Neural progenitor cell (in vitro differentiated cells): Measurements from ENCODE around the gene FHDC1. TPM values are rescaled to one million over a fixed set of nuclear protein-coding genes. Genes with fewer than 3 reads are reported as not detected.

Source experiments
- DNase-seq: peaks from one replicate; pipeline ENCODE4 v3.0.0-alpha.2; 2016; ENCODE audit warnings: low spot score
- H2AFZ ChIP-seq: fragments of 200-600 bp; sonication (generic); replicated peaks from 2 replicates; pipeline ENCODE4 v1.6.1; 2016; ENCODE audit warnings: antibody characterized with exemption
- H3F3A ChIP-seq: fragments of 200-600 bp; sonication (generic); 2 replicates; pipeline ENCODE4 v1.6.1; 2016; ENCODE audit warnings: antibody characterized with exemption, low read depth
- H3K27ac ChIP-seq: fragments of 200-600 bp; sonication (generic); 2 replicates; pipeline ENCODE4 v1.5.1; 2016; ENCODE audit warnings: mild to moderate bottlenecking
- H3K27me3 ChIP-seq: fragments of 200-600 bp; sonication (generic); 2 replicates; pipeline ENCODE4 v1.6.1; 2016; ENCODE audit warnings: mild to moderate bottlenecking, moderate library complexity
- H3K36me3 ChIP-seq: fragments of 200-600 bp; sonication (generic); 2 replicates; pipeline ENCODE4 v1.5.1; 2016
- H3K4me1 ChIP-seq: fragments of 200-600 bp; sonication (generic); 2 replicates; pipeline ENCODE4 v1.6.1; 2016; ENCODE audit warnings: mixed run types
- H3K4me2 ChIP-seq: fragments of 200-600 bp; sonication (generic); 2 replicates; pipeline ENCODE4 v1.6.1; 2016
- H3K4me3 ChIP-seq: fragments of 200-600 bp; sonication (generic); 2 replicates; pipeline ENCODE4 v1.5.1; 2016
- H3K79me2 ChIP-seq: fragments of 200-600 bp; sonication (generic); 2 replicates; pipeline ENCODE4 v1.6.1; 2016; ENCODE audit warnings: low read depth
- H3K9ac ChIP-seq: fragments of 200-600 bp; sonication (generic); 2 replicates; pipeline ENCODE4 v1.6.1; 2016
- H3K9me3 ChIP-seq: fragments of 200-600 bp; sonication (generic); 2 replicates; pipeline ENCODE4 v1.5.1; 2016; ENCODE audit warnings: low read depth
- H4K20me1 ChIP-seq: fragments of 200-600 bp; sonication (generic); 2 replicates; pipeline ENCODE4 v1.6.1; 2016; ENCODE audit warnings: low read depth
- H3K27ac Mint-ChIP-seq: 3 replicates; pipeline ENCODE4 v1.8.0; 2021; ENCODE audit warnings: mixed read lengths
- H3K27me3 Mint-ChIP-seq: 2 replicates; pipeline ENCODE4 v1.8.0; 2022; ENCODE audit warnings: low read depth, mild to moderate bottlenecking, inconsistent platforms, moderate library complexity, mixed read lengths; ENCODE audit not compliant: insufficient read depth
- H3K36me3 Mint-ChIP-seq: 3 replicates; pipeline ENCODE4 v1.8.0; 2021; ENCODE audit warnings: mixed read lengths
- H3K4me1 Mint-ChIP-seq: 3 replicates; pipeline ENCODE4 v1.8.0; 2021; ENCODE audit warnings: mixed read lengths
- H3K4me3 Mint-ChIP-seq: 3 replicates; pipeline ENCODE4 v1.8.0; 2021; ENCODE audit warnings: mild to moderate bottlenecking, moderate library complexity, mixed read lengths
- H3K9me3 Mint-ChIP-seq: 3 replicates; pipeline ENCODE4 v1.8.0; 2020; ENCODE audit warnings: mixed read lengths
- CTCF ChIP-seq: fragments of 200-600 bp; sonication (generic); IDR thresholded peaks from 2 replicates; pipeline ENCODE4 v1.5.1; 2017; ENCODE audit warnings: antibody characterized with exemption, mild to moderate bottlenecking
- EZH2 ChIP-seq: fragments of 200-600 bp; sonication (generic); IDR thresholded peaks from 2 replicates; pipeline ENCODE4 v1.6.1; 2017; ENCODE audit warnings: antibody characterized with exemption, mild to moderate bottlenecking, moderate library complexity
- EZH2phosphoT487 ChIP-seq: fragments of 200-600 bp; sonication (generic); IDR thresholded peaks from 2 replicates; pipeline ENCODE4 v1.6.1; 2017; ENCODE audit warnings: antibody characterized with exemption
- total RNA-seq: library from RNA; depleted of rRNA; stranded (reverse); fragments of >200 nt; gene quantifications from 2 replicates; pipeline ENCODE4 v1.2.3, GENCODE V29; 2015; ENCODE audit warnings: low replicate concordance

The FHDC1 gene
- total RNA-seq, 1 donor from 2014 or later = 3.0 TPM

DNA sequence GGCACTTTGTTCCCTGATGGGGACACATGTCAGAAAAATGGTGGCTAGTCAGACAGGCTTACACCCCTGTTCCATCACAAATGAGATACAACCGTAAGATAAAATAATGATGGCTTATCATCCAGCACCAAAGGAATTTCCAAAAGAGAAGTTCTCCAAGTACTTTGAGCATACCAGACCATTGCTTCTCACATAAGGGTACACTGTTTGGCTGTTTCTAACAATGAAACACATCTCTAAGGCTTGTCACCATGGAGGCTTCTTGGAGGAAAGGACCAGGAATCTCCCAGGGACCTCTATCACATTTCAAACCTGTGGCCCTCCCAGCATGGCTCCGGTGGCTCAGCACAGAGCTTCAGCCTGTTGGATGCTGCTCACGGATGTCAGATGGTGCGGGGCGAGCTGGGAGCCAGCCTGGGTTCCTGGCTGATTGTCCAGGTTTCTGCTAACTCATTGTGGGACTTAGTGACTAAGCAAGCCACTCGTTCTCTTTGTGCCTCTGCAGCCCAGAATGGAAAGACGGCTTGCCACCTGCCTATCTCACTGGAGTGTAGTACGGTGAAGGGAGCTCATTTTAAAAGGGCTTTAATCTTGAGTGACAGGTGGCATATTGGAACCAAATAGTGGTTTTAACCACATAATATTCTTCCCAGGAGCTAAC, 54.5 kb downstream of the FHDC1 start:
- Mint-ChIP-seq H3K27me3 (peaks cover 9% of the 10 kb centered on the region), H3K36me3 (no peaks in the 10 kb centered on the region), H3K9me3 (peaks cover 3% of the 10 kb centered on the region), H3K4me1 (peaks cover 3% of the 10 kb centered on the region), H3K4me3 (no peak overlapping the region), H3K27ac (no peak overlapping the region)
- Histone ChIP-seq H3K36me3 (no peaks in the 10 kb centered on the region), H3F3A (no peaks in the 10 kb centered on the region), H3K27me3 (no peaks in the 10 kb centered on the region), H3K4me2 (no peak overlapping the region), H2AFZ (no peak overlapping the region), H3K4me1 (no peaks in the 10 kb centered on the region), H3K4me3 (no peak overlapping the region), H3K9ac (no peak overlapping the region), H3K9me3 (no peaks in the 10 kb centered on the region), H3K79me2 (no peaks in the 10 kb centered on the region), H3K27ac (no peak overlapping the region), H4K20me1 (no peaks in the 10 kb centered on the region)
- TF ChIP-seq EZH2phosphoT487 (no peak), CTCF (no peak), EZH2 (no peak)
- no peak for DNase-seq

DNA sequence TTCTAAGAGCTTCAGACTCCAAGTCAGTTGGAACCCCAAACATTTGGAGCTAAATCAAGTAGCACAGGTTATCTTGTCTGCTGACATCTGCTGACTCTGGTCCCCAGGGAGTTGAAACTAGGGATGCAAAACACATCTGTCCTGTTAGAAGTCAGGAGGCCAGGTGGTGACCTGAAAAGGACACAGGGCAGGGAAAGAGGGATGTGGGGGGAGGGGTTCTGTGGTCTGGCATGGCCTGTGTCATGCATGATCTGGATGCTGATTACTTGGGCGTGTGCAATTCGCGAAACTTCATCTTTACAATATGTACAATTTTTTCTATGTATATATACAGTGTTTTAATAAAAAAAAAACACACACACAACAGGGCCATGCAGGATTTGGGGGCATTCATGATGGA, 55.3 kb downstream of the FHDC1 start:
- Mint-ChIP-seq H3K4me3 (no peak overlapping the region), H3K4me1 (peaks cover 8% of the 10 kb centered on the region), H3K9me3 (no peaks in the 10 kb centered on the region), H3K27me3 (peaks cover 6% of the 10 kb centered on the region), H3K36me3 (no peaks in the 10 kb centered on the region), H3K27ac (no peak overlapping the region)
- H3K27me3 ChIP-seq = no peaks in the 10 kb centered on the region
- no peak overlapping the region for H3K9ac ChIP-seq
- H3K36me3 ChIP-seq = no peaks in the 10 kb centered on the region
- no peaks in the 10 kb centered on the region for H4K20me1 ChIP-seq
- no peak overlapping the region for H3K4me2 ChIP-seq
- H2AFZ ChIP-seq = no peak overlapping the region
- H3K9me3 ChIP-seq = no peaks in the 10 kb centered on the region
- peaks cover 6% of the 10 kb centered on the region for H3K4me1 ChIP-seq
- H3K27ac ChIP-seq = no peak overlapping the region
- no peak overlapping the region for H3K4me3 ChIP-seq
- H3F3A ChIP-seq = no peaks in the 10 kb centered on the region
- no peaks in the 10 kb centered on the region for H3K79me2 ChIP-seq
- DNase-seq = no peak
- no peak for TF ChIP-seq CTCF

- Histone ChIP-seq H4K20me1 (no peaks in the 10 kb centered on the region), H3K79me2 (no peaks in the 10 kb centered on the region), H3K9me3 (no peaks in the 10 kb centered on the region), H3K27me3 (no peaks in the 10 kb centered on the region), H3K4me2 (no peak overlapping the region), H3K27ac (no peak overlapping the region), H3F3A (no peaks in the 10 kb centered on the region), H3K36me3 (no peaks in the 10 kb centered on the region), H3K4me3 (no peak overlapping the region), H3K4me1 (peaks cover 10% of the 10 kb centered on the region), H2AFZ (no peak overlapping the region), H3K9ac (no peak overlapping the region)
- no peak for DNase-seq
- no peak for TF ChIP-seq CTCF
- no peak for TF ChIP-seq EZH2
- TF ChIP-seq EZH2phosphoT487 = no peak
- peaks cover 6% of the 10 kb centered on the region for H3K27me3 Mint-ChIP-seq
- no peaks in the 10 kb centered on the region for H3K9me3 Mint-ChIP-seq
- H3K4me3 Mint-ChIP-seq = no peak overlapping the region
- H3K4me1 Mint-ChIP-seq = peaks cover 14% of the 10 kb centered on the region
- H3K36me3 Mint-ChIP-seq = no peaks in the 10 kb centered on the region
- no peak overlapping the region for H3K27ac Mint-ChIP-seq
These were observed 55.9 kb downstream of the FHDC1 start for GRCh38 chr4:152992027-152992426.
